Stimulated activated CD4-positive, alpha-beta T cell treated with anti-CD3 and anti-CD28 coated beads, Interleukin-12 subunit alpha, Interleukin-12 subunit beta, amount 100 ng/mL, for 4 hours (primary cell): ENCODE results near the gene SLC51B.
"Not testable (repeated sequence)": the region's sequence is repeated elsewhere in the genome, so short reads cannot be mapped to it uniquely, and the experiment has no call there.

ENCODE experiments used
- DNase-seq: peaks from one replicate; pipeline ENCODE4 v3.0.0-alpha.2; 2020

Gene SLC51B

GRCh38 chr15:65044724-65045481, at the start of gene SLC51B:
SLC51B (plus strand) TSS chr15:65045387; CDS start chr15:65050005, 4,618 bp downstream.
- DNase-seq, result no peak

- DNase-seq, result no peak
Observed at GRCh38 chr15:64997066-64997465, 48.1 kb upstream of the SLC51B start.

- no peak for DNase-seq
Observed at GRCh38 chr15:64997745-64998375, 47.3 kb upstream of the SLC51B start.

- no peak for DNase-seq
Observed at GRCh38 chr15:65004993-65005392, 40.2 kb upstream of the SLC51B start.

GRCh38 chr15:65006876-65007275, 38.3 kb upstream of the SLC51B start:
- no peak for DNase-seq

- no peak for DNase-seq
Observed at GRCh38 chr15:65008983-65009382, 36.2 kb upstream of the SLC51B start.

- not testable (repeated sequence) for DNase-seq
Observed at GRCh38 chr15:65011198-65011597, 34.0 kb upstream of the SLC51B start.

- DNase-seq, result no peak
Observed at GRCh38 chr15:65020419-65020818, 24.8 kb upstream of the SLC51B start.

GRCh38 chr15:65021488-65021887, 23.7 kb upstream of the SLC51B start:
- no peak for DNase-seq

- DNase-seq, result no peak
Observed at GRCh38 chr15:65026756-65027155, 18.4 kb upstream of the SLC51B start.

GRCh38 chr15:65027593-65027992, 17.6 kb upstream of the SLC51B start:
- no peak for DNase-seq

- DNase-seq, result no peak
Observed at GRCh38 chr15:65028338-65028737, 16.8 kb upstream of the SLC51B start.

- DNase-seq, result peak; percentile 97
Observed at GRCh38 chr15:65028921-65029735, 16.1 kb upstream of the SLC51B start, which contains the start of gene MTFMT. MTFMT (minus strand) TSS chr15:65029639; CDS start chr15:65029613, 26 bp downstream.

- DNase-seq, result no peak
Observed at GRCh38 chr15:65029736-65030208, 15.4 kb upstream of the SLC51B start.

- DNase-seq, result peak; percentile 16
Observed at GRCh38 chr15:65032801-65033537, 12.2 kb upstream of the SLC51B start.

- no peak for DNase-seq
Observed at GRCh38 chr15:65033659-65034269, 11.4 kb upstream of the SLC51B start.

GRCh38 chr15:65034719-65035118, 10.5 kb upstream of the SLC51B start:
- no peak for DNase-seq

GRCh38 chr15:65037309-65037708, 7.9 kb upstream of the SLC51B start:
- no peak for DNase-seq

- DNase-seq, result no peak
Observed at GRCh38 chr15:65038428-65038827, 6.8 kb upstream of the SLC51B start.

GRCh38 chr15:65038836-65039235, 6.4 kb upstream of the SLC51B start:
- DNase-seq, result no peak

- no peak for DNase-seq
Observed at GRCh38 chr15:65040461-65040860, 4.7 kb upstream of the SLC51B start.

GRCh38 chr15:65041787-65042186, 3.4 kb upstream of the SLC51B start:
- no peak for DNase-seq
